ENCODE results near the gene ITPR3. TPM values are rescaled to one million over a fixed set of nuclear protein-coding genes. Genes with fewer than 3 reads are reported as not detected.

Gene ITPR3
- total and polyA plus RNA-seq, 2 of the 13 experiments (the other 11 are each of a cell fraction or from before 2014, with no cell fraction given): 3.8 to 21.4 TPM

DNA sequence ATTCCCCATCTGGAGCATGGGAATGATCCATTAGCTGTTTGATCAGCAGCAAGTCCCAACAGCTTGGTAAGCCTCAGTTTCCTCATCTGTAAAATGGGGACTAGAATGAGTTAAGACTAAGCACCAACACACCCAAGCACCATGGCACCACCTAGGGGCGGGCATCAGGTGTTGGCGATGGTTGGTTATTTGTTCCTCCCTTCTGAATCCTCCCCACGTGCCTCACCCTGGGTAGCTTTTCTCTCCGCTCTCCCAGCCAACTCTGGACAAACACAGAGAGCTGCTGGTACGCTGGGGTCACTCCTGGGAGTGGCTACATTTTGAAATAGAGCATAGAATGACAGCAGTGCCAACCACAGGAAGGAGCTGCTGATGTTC is 13.3 kb upstream of the ITPR3 start (continued):
- TF ChIP-seq ZNF318 (CRISPR knock-in tag; IDR thresholded peaks at IDR 0.05) (no peak), SOX5 (CRISPR knock-in tag; IDR thresholded peaks at IDR 0.05; ENCODE audit: borderline replicate concordance) (peak; percentile 36; the same call in 1 of the 2 replicates), SMC3 (IDR thresholded peaks at IDR 0.05; ENCODE audit: low read length) (peak; percentile 72; the same call in 1 of the 2 replicates), GATAD2A (CRISPR knock-in tag; IDR thresholded peaks at IDR 0.05) (0 out of 2 replicates have a peak, but pooled peaks have one; percentile 33), ARNTL (CRISPR knock-in tag; IDR thresholded peaks at IDR 0.05) (0 out of 2 replicates have a peak, but pooled peaks have one; percentile 18), ZNF441 (CRISPR knock-in tag; IDR thresholded peaks at IDR 0.05; ENCODE audit: borderline replicate concordance) (no peak), PPARG (CRISPR knock-in tag; conservative IDR thresholded peaks at IDR 0.05) (0 out of 2 replicates have a peak, but pooled peaks have one; percentile 30), ZNF746 (CRISPR knock-in tag; IDR thresholded peaks at IDR 0.05) (no peak)

All from HepG2 (cell line).